GM12878 (cell line): Measurements from ENCODE around the gene DOCK9. TPM values are rescaled to one million over a fixed set of nuclear protein-coding genes. Genes with fewer than 3 reads are reported as not detected.

Source experiments
- ATAC-seq: fragments of 200-7000 bp; cut with Tn5 transposase; 3 replicates; pipeline ENCODE4 v1.9.1; 2020; ENCODE audit warnings: mild to moderate bottlenecking, moderate library complexity
- BruUV-seq: library from RNA; stranded (reverse); fragments of 400-500 nt; replicated peaks from 2 replicates; lab custom pipeline; 2021; lab: Mats Ljungman, UMichigan
- CTCF ChIA-PET: fragments of 300-600 bp; sonication (Branson Sonifier 250); formaldehyde crosslinking; extraction: SDS; loops from one replicate; lab custom pipeline; 2021; ENCODE audit warnings: inconsistent platforms; lab: Yijun Ruan, JAX
- POLR2A ChIA-PET: fragments of 350-600 bp; formaldehyde crosslinking; extraction: SDS; loops from one replicate; lab custom pipeline; 2021; ENCODE audit warnings: inconsistent platforms; lab: Charles Lee
- RAD21 ChIA-PET: fragments of 300-600 bp; sonication (Branson Sonifier 250); formaldehyde crosslinking; loops from one replicate; lab custom pipeline; 2023; ENCODE audit warnings: antibody characterized with exemption; ENCODE audit not compliant: unreplicated experiment; lab: Charles Lee
- SMC1A ChIA-PET: fragments of 300-600 bp; sonication (Branson Sonifier 250); formaldehyde crosslinking; loops from one replicate; lab custom pipeline; 2023; ENCODE audit not compliant: unreplicated experiment, uncharacterized antibody; lab: Charles Lee
- DNase-seq: peaks from one replicate; pipeline ENCODE4 v3.0.0-alpha.2; 2011; ENCODE audit warnings: low read depth, low spot score
- FAIRE-seq: peaks from 3 replicates; lab custom pipeline; 2011; peaks lifted over from hg19 to GRCh38; lab: Jason Lieb, UNC
- H2AFZ ChIP-seq: 2 replicates; pipeline ENCODE4 v1.6.0; 2011; ENCODE audit warnings: low read depth, low read length, control low read depth; ENCODE audit not compliant: control insufficient read depth
- H3K27ac ChIP-seq: 2 replicates; pipeline ENCODE4 v1.5.1; 2011; ENCODE audit warnings: control low read depth; ENCODE audit not compliant: control insufficient read depth, insufficient read depth
- H3K27me3 ChIP-seq, 2 experiments: replicated peaks in 1 of 2; 2 replicates each; pipeline versions ENCODE4 v1.6.0 to v1.6.1; 2011; ENCODE audit warnings: low read length in 1 of 2; ENCODE audit not compliant: control insufficient read depth in 2 of 2, insufficient read depth in 2 of 2
- H3K36me3 ChIP-seq, 2 experiments: 2 replicates each; pipeline ENCODE4 v1.5.1; 2011; ENCODE audit warnings: low read length in 1 of 2; ENCODE audit not compliant: control insufficient read depth in 2 of 2, insufficient read depth in 2 of 2
- H3K4me1 ChIP-seq: 2 replicates; pipeline ENCODE4 v1.6.1; 2011; ENCODE audit warnings: mild to moderate bottlenecking, low read length, moderate library complexity, mixed read lengths; ENCODE audit not compliant: control insufficient read depth, insufficient read depth
- H3K4me2 ChIP-seq: 2 replicates; pipeline ENCODE4 v1.6.0; 2011; ENCODE audit warnings: control low read depth; ENCODE audit not compliant: control insufficient read depth, insufficient read depth
- H3K4me3 ChIP-seq: fragments of 200-600 bp; sonication (generic); 2 replicates; pipeline ENCODE4 v1.5.1; 2016
- H3K79me2 ChIP-seq: 2 replicates; pipeline ENCODE4 v1.6.0; 2011; ENCODE audit warnings: low read length; ENCODE audit not compliant: control insufficient read depth, insufficient read depth
- H3K9ac ChIP-seq: 2 replicates; pipeline ENCODE4 v1.8.0; 2011; ENCODE audit warnings: low read length, control low read depth, mixed read lengths; ENCODE audit not compliant: control insufficient read depth, insufficient read depth
- H3K9me3 ChIP-seq: replicated peaks from 3 replicates; pipeline ENCODE4 v1.5.1; 2011; ENCODE audit warnings: mild to moderate bottlenecking, low read length; ENCODE audit not compliant: control insufficient read depth, insufficient read depth
- H4K20me1 ChIP-seq: 2 replicates; pipeline ENCODE4 v1.6.0; 2011; ENCODE audit not compliant: control insufficient read depth, insufficient read depth
- CBFB ChIP-seq: IDR thresholded peaks from 2 replicates; pipeline ENCODE4 v1.6.1; 2016; ENCODE audit warnings: antibody characterized with exemption, low read depth
- CEBPB ChIP-seq, 2 experiments: fragments of 150-350 bp in 1 of 2; IDR thresholded peaks; 2 replicates each; pipeline ENCODE4 v1.6.1; 2012 to 2014; ENCODE audit warnings: low read depth in 2 of 2, low read length in 2 of 2, borderline replicate concordance in 1 of 2, inconsistent platforms in 1 of 2
- ESRRA ChIP-seq: IDR thresholded peaks from 2 replicates; pipeline ENCODE4 v1.6.1; 2012; ENCODE audit warnings: mild to moderate bottlenecking, low read length, improper control_type of control experiment
- ETV6 ChIP-seq, 2 experiments: fragments of 450-650 bp in 1 of 2; IDR thresholded peaks in 1 of 2; conservative IDR thresholded peaks in 1 of 2; 2 replicates each; pipeline ENCODE4 v1.6.1; 2014; ENCODE audit warnings: antibody characterized with exemption in 1 of 2, borderline replicate concordance in 1 of 2, low read depth in 1 of 2, mild to moderate bottlenecking in 1 of 2, moderate library complexity in 1 of 2
- IRF4 ChIP-seq: IDR thresholded peaks from 2 replicates; pipeline ENCODE4 v1.6.1; 2011; ENCODE audit warnings: low read depth, low read length
- LARP7 ChIP-seq: fragments of 450-650 bp; IDR thresholded peaks from 2 replicates; pipeline ENCODE4 v1.6.1; 2017; ENCODE audit warnings: mild to moderate bottlenecking
- NFIC ChIP-seq: IDR thresholded peaks from 2 replicates; pipeline ENCODE4 v1.6.1; 2012; ENCODE audit warnings: low read depth, mild to moderate bottlenecking, inconsistent platforms, low read length, moderate library complexity
- NFXL1 ChIP-seq: fragments of 450-650 bp; IDR thresholded peaks from 2 replicates; pipeline ENCODE4 v1.6.1; 2017; ENCODE audit warnings: antibody characterized with exemption, mild to moderate bottlenecking, borderline replicate concordance
- NKRF ChIP-seq: fragments of 450-650 bp; conservative IDR thresholded peaks from 2 replicates; pipeline ENCODE4 v1.6.1; 2017; ENCODE audit warnings: mild to moderate bottlenecking, moderate library complexity
- SIX5 ChIP-seq: IDR thresholded peaks from 2 replicates; pipeline ENCODE4 v1.6.1; 2011; ENCODE audit warnings: mild to moderate bottlenecking, low read depth, low read length, moderate library complexity; ENCODE audit not compliant: severe bottlenecking
- SMAD1 ChIP-seq: fragments of 450-650 bp; IDR thresholded peaks from 2 replicates; pipeline ENCODE4 v1.6.1; 2018; ENCODE audit warnings: mild to moderate bottlenecking, low read depth; ENCODE audit not compliant: partially characterized antibody
- SREBF1 ChIP-seq: IDR thresholded peaks from 2 replicates; pipeline ENCODE4 v1.6.1; 2012; ENCODE audit warnings: mild to moderate bottlenecking, low read length
- STAT3 ChIP-seq: IDR thresholded peaks from 2 replicates; pipeline ENCODE4 v1.6.1; 2011; ENCODE audit warnings: low read depth, low read length, improper control_type of control experiment
- YBX1 ChIP-seq: fragments of 450-650 bp; IDR thresholded peaks from 2 replicates; pipeline ENCODE4 v1.6.1; 2016; ENCODE audit warnings: antibody characterized with exemption
- ZBTB40 ChIP-seq: fragments of 450-650 bp; IDR thresholded peaks from 2 replicates; pipeline ENCODE4 v1.6.1; 2016; ENCODE audit warnings: mild to moderate bottlenecking, moderate library complexity, borderline replicate concordance
- ZNF207 ChIP-seq: fragments of 450-650 bp; IDR thresholded peaks from 2 replicates; pipeline ENCODE4 v1.6.1; 2014; ENCODE audit warnings: antibody characterized with exemption, mild to moderate bottlenecking, borderline replicate concordance
- ZSCAN29 ChIP-seq: fragments of 450-650 bp; IDR thresholded peaks from 2 replicates; pipeline ENCODE4 v1.6.1; 2017; ENCODE audit warnings: mild to moderate bottlenecking, moderate library complexity
- WGBS: methylation state at CpG from one replicate; pipeline ENCODE4 v1.1.6; 2016; ENCODE audit warnings: low lambda C conversion rate; ENCODE audit not compliant: insufficient replicate concordance, insufficient coverage; ENCODE audit errors: missing lambda C conversion rate; 5-methylcytosine and 5-hydroxymethylcytosine counted together
- in situ Hi-C: fragments of 300-500 bp; cut with MboI; formaldehyde crosslinking; loops from 9 replicates; pipeline ENCODE4 v1.14.3; 2018; ENCODE audit warnings: mixed read lengths
- intact Hi-C: fragments of 100-400 bp; cut with micrococcal nuclease; formaldehyde crosslinking; loops from one replicate; pipeline ENCODE4 v1.14.2; 2022; ENCODE audit not compliant: unreplicated experiment
- polyA plus RNA-seq, 11 experiments: library from polyadenylated mRNA; depleted of rRNA in 4 of 11; unstranded in 6 of 11; stranded (reverse) in 5 of 11; fragments of >200 nt; fragmentation: Nextera tagmentation in 4 of 11; fragmentation: Illumina TruSeq in 1 of 11; extraction: Ambion mirVana in 4 of 11; extraction: Trizol in 1 of 11; gene quantifications; 1 replicate in 1 of 11; 2 replicates in 10 of 11; pipeline versions ENCODE4 v1.2.1 to v1.2.3, GENCODE V29; 2011 to 2016; ENCODE audit warnings: inconsistent platforms in 2 of 11, missing spikeins in 2 of 11, low read depth in 1 of 11
- total RNA-seq, 4 experiments: library from RNA; depleted of rRNA in 3 of 4; stranded (reverse); fragments of >200 nt in 3 of 4; fragmentation: Illumina TruSeq in 1 of 4; extraction: Trizol in 1 of 4; gene quantifications; 2 replicates each; pipeline versions ENCODE4 v1.2.1 to v1.2.3, GENCODE V29; 2013 to 2021

DOCK9 gene
- total and polyA plus RNA-seq, 10 of the 15 experiments (the other 5 are each of a cell fraction or from before 2014, with no cell fraction given) = 0.09 to 2.9 (median 0.74) TPM

- Histone ChIP-seq H3K4me3 (no peak overlapping the region), H3K36me3 (no peaks in the 10 kb centered on the region), H3K4me2 (no peak overlapping the region), H2AFZ (no peak overlapping the region), H3K27me3 (0 out of 4 replicates have a peak, but pooled peaks cover 0 to under 1% of the 10 kb centered on the region in 2 experiments)
- FAIRE-seq = no peak
- no peak for ATAC-seq
- no peak for DNase-seq
- POLR2A ChIA-PET = no interaction called here
- intact Hi-C loops (no loop called here), in situ Hi-C loops (no loop called here)
- TF ChIP-seq ZNF207 (no peak), NFXL1 (no peak), NKRF (no peak), ETV6 (conservative IDR thresholded peaks at IDR 0.05 in 1 of 2, IDR thresholded peaks at IDR 0.05 in 1 of 2; ENCODE audit: borderline replicate concordance in 1 of 2, low read depth in 1 of 2) (no peak), IRF4 (no peak), SREBF1 (no peak), LARP7 (no peak), NFIC (no peak), SIX5 (no peak), CEBPB (IDR thresholded peaks at IDR 0.05; ENCODE audit: borderline replicate concordance in 1 of 2, low read depth in 2 of 2, low read length in 2 of 2) (no peak), ZBTB40 (no peak), ZSCAN29 (no peak), SMAD1 (no peak), YBX1 (no peak), ESRRA (no peak), CBFB (no peak), STAT3 (no peak)
- TF ChIP-seq, all 136 proteins: peak for 0
- H3K9me3 ChIP-seq = no peaks in the 10 kb centered on the region
- WGBS = 47% methylated on average over 3 of the region's 3 CpGs
- H4K20me1 ChIP-seq = no peaks in the 10 kb centered on the region
- H3K27ac ChIP-seq = no peak overlapping the region
- BruUV-seq = no TSS peak
- ChIA-PET RAD21 (interaction anchor here (0.6 kb wide), 1 partner anchor 37 kb away, joined by 3 read pairs; no protein-coding TSS in a partner anchor), SMC1A (no interaction called here), CTCF (interaction anchor here (1.0 kb wide), 1 partner anchor 9 kb away, joined by 4 read pairs; no protein-coding TSS in a partner anchor)
- no peak overlapping the region for H3K9ac ChIP-seq
- H3K4me1 ChIP-seq = no peaks in the 10 kb centered on the region
- no peaks in the 10 kb centered on the region for H3K79me2 ChIP-seq
These were observed 30.7 kb upstream of the DOCK9 start for GRCh38 chr13:99008577-99008976.
